HG03095 (cell line): Measurements from ENCODE around the gene TTC7B.

Source experiments
- ATAC-seq: cut with Tn5 transposase; IDR thresholded peaks from one replicate; pipeline ENCODE4 v1.9.1; 2021; ENCODE audit warnings: moderate library complexity; ENCODE audit not compliant: unreplicated experiment

Gene TTC7B

GRCh38 chr14:90500665-90501370, 315.4 kb downstream of the TTC7B start:
- no peak for ATAC-seq

GRCh38 chr14:90499908-90500664, 316.1 kb downstream of the TTC7B start:
- ATAC-seq: no peak

GRCh38 chr14:90499121-90499520, 317.1 kb downstream of the TTC7B start:
- ATAC-seq: no peak

- ATAC-seq: no peak
These were observed 318.0 kb downstream of the TTC7B start for GRCh38 chr14:90498198-90498597.

- no peak for ATAC-seq
These were observed 319.9 kb downstream of the TTC7B start for GRCh38 chr14:90496379-90496778.

- no peak for ATAC-seq
These were observed 320.6 kb downstream of the TTC7B start for GRCh38 chr14:90495357-90496276.

- ATAC-seq: no peak
These were observed 324.2 kb downstream of the TTC7B start for GRCh38 chr14:90491911-90492531.

- ATAC-seq: no peak
These were observed 324.9 kb downstream of the TTC7B start for GRCh38 chr14:90491221-90491885.

GRCh38 chr14:90490720-90491050, 325.5 kb downstream of the TTC7B start:
- ATAC-seq: no peak

- no peak for ATAC-seq
These were observed 326.1 kb downstream of the TTC7B start for GRCh38 chr14:90489916-90490719.

- ATAC-seq: no peak
These were observed 326.9 kb downstream of the TTC7B start for GRCh38 chr14:90489306-90489705.

GRCh38 chr14:90488256-90488655, 328.0 kb downstream of the TTC7B start:
- ATAC-seq: no peak

GRCh38 chr14:90487462-90487861, 328.8 kb downstream of the TTC7B start:
- ATAC-seq: no peak

- ATAC-seq: no peak
These were observed 329.2 kb downstream of the TTC7B start for GRCh38 chr14:90487031-90487430.

GRCh38 chr14:90484291-90484690, 331.9 kb downstream of the TTC7B start:
- no peak for ATAC-seq

- ATAC-seq: no peak
These were observed 332.7 kb downstream of the TTC7B start for GRCh38 chr14:90483571-90483974.

GRCh38 chr14:90483117-90483516, 333.1 kb downstream of the TTC7B start:
- no peak for ATAC-seq

GRCh38 chr14:90475298-90475697, 340.9 kb downstream of the TTC7B start:
- ATAC-seq: no peak
